ENCODE results near the gene NT5DC1. TPM values are rescaled to one million over a fixed set of nuclear protein-coding genes. Genes with fewer than 3 reads are reported as not detected.

Gene NT5DC1
- total RNA-seq (10 to 100 TPM; 10.7 to 22.8 TPM), polyA plus RNA-seq (ENCODE audit: insufficient read depth, low read depth, low replicate concordance) (28.2 TPM)
- long read RNA-seq, donor 1, full-length matches to known transcripts, result 6 of 6 reads
- long read RNA-seq, donor 1, partial matches to known transcripts, result 0 of 6 reads
- long read RNA-seq, donor 1, other reads (novel, unspliced or antisense), result 0 of 6 reads
- long read RNA-seq, donor 2, full-length matches to known transcripts, result 10 of 10 reads
- long read RNA-seq, donor 2, partial matches to known transcripts, result 0 of 10 reads
- long read RNA-seq, donor 2, other reads (novel, unspliced or antisense), result 0 of 10 reads

- Histone ChIP-seq H3K27ac (peak within 1 kb of the TSS; percentile 97), H3K9me3 (no peaks in the 10 kb centered on the region), H3K4me1 (peaks cover 16% of the 10 kb centered on the region), H3K36me3 (ENCODE audit: low read depth, missing control alignments) (no peaks in the 10 kb centered on the region), H3K4me3 (peak within 1 kb of the TSS; percentile 87 to 97), H3K27me3 (no peaks in the 10 kb centered on the region)
- DNase-seq, result peak; percentile 89
- intact Hi-C loops (cut with DNase I; ENCODE audit: low total_unique reads), result no loop called here
- TF ChIP-seq CTCF (IDR thresholded peaks at IDR 0.05), result peak in 1 of 3 experiments; percentile 23
- no peak for TF ChIP-seq POLR2A (IDR thresholded peaks at IDR 0.05)
- WGBS, 2 donors, result 0 to 1% methylated on average over 7 to 79 of the region's 87 CpGs
Observed at GRCh38 chr6:116100419-116101301, at the start of gene NT5DC1. Gene NT5DC1, plus strand, starts transcription at chr6:116100853. Its CDS starts 78 bp downstream, at chr6:116100931.

- intact Hi-C loops (cut with DNase I; ENCODE audit: low total_unique reads), result no loop called here
- H3K27ac ChIP-seq, result no peak overlapping the region
- WGBS, 2 donors, result 92% methylated on average over 3 of the region's 3 CpGs
- H3K9me3 ChIP-seq, result no peaks in the 10 kb centered on the region
- H3K36me3 ChIP-seq (ENCODE audit: low read depth, missing control alignments), result no peaks in the 10 kb centered on the region
- H3K4me1 ChIP-seq, result no peaks in the 10 kb centered on the region
- no peak for DNase-seq
- no peak overlapping the region for H3K4me3 ChIP-seq
- H3K27me3 ChIP-seq, result no peaks in the 10 kb centered on the region
- TF ChIP-seq POLR2A (IDR thresholded peaks at IDR 0.05), result no peak
- TF ChIP-seq CTCF (IDR thresholded peaks at IDR 0.05), result no peak
Observed at GRCh38 chr6:116051244-116051643, 49.4 kb upstream of the NT5DC1 start.

- no peak for TF ChIP-seq POLR2A (IDR thresholded peaks at IDR 0.05)
- WGBS, 2 donors, result 90 to 97% methylated on average over 1 of the region's 1 CpG
- intact Hi-C loops (cut with DNase I; ENCODE audit: low total_unique reads), result no loop called here
Observed at GRCh38 chr6:116055513-116055912, 45.1 kb upstream of the NT5DC1 start.

GRCh38 chr6:116057766-116058165, 42.9 kb upstream of the NT5DC1 start:
- no peak overlapping the region for H3K4me3 ChIP-seq
- no peaks in the 10 kb centered on the region for H3K4me1 ChIP-seq
- H3K36me3 ChIP-seq (ENCODE audit: low read depth, missing control alignments), result no peaks in the 10 kb centered on the region
- intact Hi-C loops (cut with DNase I; ENCODE audit: low total_unique reads), result no loop called here
- H3K9me3 ChIP-seq, result no peaks in the 10 kb centered on the region
- no peak for DNase-seq
- TF ChIP-seq POLR2A (IDR thresholded peaks at IDR 0.05) (no peak), CTCF (IDR thresholded peaks at IDR 0.05) (no peak)
- no peak overlapping the region for H3K27ac ChIP-seq
- H3K27me3 ChIP-seq, result no peaks in the 10 kb centered on the region
- 76 to 82% methylated on average over 2 of the region's 2 CpGs for WGBS, 2 donors

More at GRCh38 chr6:116055513-116055912, 45.1 kb upstream of the NT5DC1 start:
- DNase-seq, result no peak
- no peaks in the 10 kb centered on the region for H3K9me3 ChIP-seq
- no peaks in the 10 kb centered on the region for H3K36me3 ChIP-seq (ENCODE audit: low read depth, missing control alignments)
- no peak overlapping the region for H3K27ac ChIP-seq
- no peak overlapping the region for H3K4me3 ChIP-seq
- H3K27me3 ChIP-seq, result no peaks in the 10 kb centered on the region
- no peaks in the 10 kb centered on the region for H3K4me1 ChIP-seq
